Parathyroid adenoma (tissue), 2 donors: ENCODE data around the gene C10orf53.

ENCODE experiments used
- H2AFZ ChIP-seq: fragments of 300-600 bp; sonication (generic); one replicate; pipeline ENCODE4 v1.7.0; 2017; ENCODE audit warnings: antibody characterized with exemption, mild to moderate bottlenecking
- H3K27ac ChIP-seq: fragments of 300-600 bp; sonication (generic); one replicate; pipeline ENCODE4 v1.7.0; 2017
- H3K27me3 ChIP-seq: fragments of 300-600 bp; sonication (generic); one replicate; pipeline ENCODE4 v1.7.0; 2017; ENCODE audit warnings: low read length; ENCODE audit not compliant: control insufficient read depth, insufficient read depth
- H3K36me3 ChIP-seq: fragments of 300-600 bp; sonication (generic); one replicate; pipeline ENCODE4 v1.7.0; 2017; ENCODE audit warnings: low read length; ENCODE audit not compliant: control insufficient read depth, insufficient read depth
- H3K4me1 ChIP-seq: fragments of 300-600 bp; sonication (generic); one replicate; pipeline ENCODE4 v1.7.0; 2017; ENCODE audit warnings: control low read depth
- H3K4me2 ChIP-seq: fragments of 300-600 bp; sonication (generic); one replicate; pipeline ENCODE4 v1.7.0; 2017; ENCODE audit warnings: low read length
- H3K4me3 ChIP-seq: fragments of 300-600 bp; sonication (generic); one replicate; pipeline ENCODE4 v1.7.0; 2017; ENCODE audit warnings: low read depth, low read length
- H3K79me2 ChIP-seq: fragments of 300-600 bp; sonication (generic); one replicate; pipeline ENCODE4 v1.7.0; 2017; ENCODE audit warnings: control low read depth
- H3K9ac ChIP-seq: fragments of 300-600 bp; sonication (generic); one replicate; pipeline ENCODE4 v1.7.0; 2017; ENCODE audit warnings: mild to moderate bottlenecking
- H3K9me3 ChIP-seq: fragments of 300-600 bp; sonication (generic); one replicate; pipeline ENCODE4 v1.7.0; 2017; ENCODE audit warnings: low read length; ENCODE audit not compliant: control insufficient read depth
- CTCF ChIP-seq: fragments of 300-600 bp; sonication (generic); IDR thresholded peaks from one replicate; pipeline ENCODE4 v1.7.0; 2017; ENCODE audit warnings: antibody characterized with exemption, mild to moderate bottlenecking
- donor health status: primary hyperparathyroidism.

C10orf53 gene

GRCh38 chr10:49741108-49741995 is 61.9 kb downstream of the C10orf53 start:
- TF ChIP-seq CTCF = no peak
- H3K4me1 ChIP-seq = no peaks in the 10 kb centered on the region
- no peak overlapping the region for H3K27ac ChIP-seq
- no peak overlapping the region for H3K4me2 ChIP-seq
- H3K4me3 ChIP-seq = no peak overlapping the region
- no peak overlapping the region for H3K9ac ChIP-seq
- no peaks in the 10 kb centered on the region for H3K27me3 ChIP-seq
- H3K9me3 ChIP-seq = no peaks in the 10 kb centered on the region
- no peaks in the 10 kb centered on the region for H3K79me2 ChIP-seq
- H3K36me3 ChIP-seq = no peaks in the 10 kb centered on the region
- no peak overlapping the region for H2AFZ ChIP-seq

- Histone ChIP-seq H3K4me1 (no peaks in the 10 kb centered on the region), H2AFZ (no peak overlapping the region), H3K4me3 (no peak overlapping the region), H3K9me3 (no peaks in the 10 kb centered on the region), H3K36me3 (no peaks in the 10 kb centered on the region), H3K9ac (no peak overlapping the region), H3K27me3 (no peaks in the 10 kb centered on the region), H3K27ac (no peak overlapping the region), H3K4me2 (no peak overlapping the region), H3K79me2 (no peaks in the 10 kb centered on the region)
- no peak for TF ChIP-seq CTCF
Measured at GRCh38 chr10:49742683-49743463, 63.4 kb downstream of the C10orf53 start.

- Histone ChIP-seq H3K27ac (no peak overlapping the region), H3K4me2 (no peak overlapping the region), H2AFZ (no peak overlapping the region), H3K79me2 (no peaks in the 10 kb centered on the region), H3K4me1 (no peaks in the 10 kb centered on the region), H3K9me3 (no peaks in the 10 kb centered on the region), H3K36me3 (no peaks in the 10 kb centered on the region), H3K9ac (no peak overlapping the region), H3K27me3 (no peaks in the 10 kb centered on the region), H3K4me3 (no peak overlapping the region)
- TF ChIP-seq CTCF = no peak
Measured at GRCh38 chr10:49743464-49744075, 64.1 kb downstream of the C10orf53 start.

GRCh38 chr10:49744091-49744685 is 64.7 kb downstream of the C10orf53 start:
- Histone ChIP-seq H3K27ac (no peak overlapping the region), H3K4me2 (no peak overlapping the region), H3K27me3 (no peaks in the 10 kb centered on the region), H3K4me1 (no peaks in the 10 kb centered on the region), H3K4me3 (no peak overlapping the region), H3K9ac (no peak overlapping the region), H3K9me3 (no peaks in the 10 kb centered on the region), H2AFZ (no peak overlapping the region), H3K79me2 (no peaks in the 10 kb centered on the region), H3K36me3 (no peaks in the 10 kb centered on the region)
- no peak for TF ChIP-seq CTCF
